Upper lobe of left lung (tissue), 4 donors: ENCODE measurements around the gene MAP1LC3B.

Experiments
- POLR2A ChIP-seq, 4 donors: fragments of 450-650 bp; IDR thresholded peaks; one replicate each; pipeline ENCODE4 v1.5.1; 2016 to 2017; ENCODE audit warnings: antibody characterized with exemption in 4 of 4, mild to moderate bottlenecking in 2 of 4
- POLR2AphosphoS5 ChIP-seq, 2 donors: sonication (generic); formaldehyde crosslinking; IDR thresholded peaks; one replicate each; pipeline ENCODE4 v1.5.1; 2017; ENCODE audit warnings: antibody characterized with exemption in 2 of 2
- TF ChIP-seq, protein P1 (sequence below), 6 experiments: fragments of 450-650 bp in 4 of 6; fragments of 200-600 bp in 2 of 6; sonication (generic) in 2 of 6; IDR thresholded peaks; one replicate each; pipeline ENCODE4 v1.5.1; 2016 to 2019; ENCODE audit warnings: antibody characterized with exemption in 6 of 6

- TF ChIP-seq, protein P1, sequence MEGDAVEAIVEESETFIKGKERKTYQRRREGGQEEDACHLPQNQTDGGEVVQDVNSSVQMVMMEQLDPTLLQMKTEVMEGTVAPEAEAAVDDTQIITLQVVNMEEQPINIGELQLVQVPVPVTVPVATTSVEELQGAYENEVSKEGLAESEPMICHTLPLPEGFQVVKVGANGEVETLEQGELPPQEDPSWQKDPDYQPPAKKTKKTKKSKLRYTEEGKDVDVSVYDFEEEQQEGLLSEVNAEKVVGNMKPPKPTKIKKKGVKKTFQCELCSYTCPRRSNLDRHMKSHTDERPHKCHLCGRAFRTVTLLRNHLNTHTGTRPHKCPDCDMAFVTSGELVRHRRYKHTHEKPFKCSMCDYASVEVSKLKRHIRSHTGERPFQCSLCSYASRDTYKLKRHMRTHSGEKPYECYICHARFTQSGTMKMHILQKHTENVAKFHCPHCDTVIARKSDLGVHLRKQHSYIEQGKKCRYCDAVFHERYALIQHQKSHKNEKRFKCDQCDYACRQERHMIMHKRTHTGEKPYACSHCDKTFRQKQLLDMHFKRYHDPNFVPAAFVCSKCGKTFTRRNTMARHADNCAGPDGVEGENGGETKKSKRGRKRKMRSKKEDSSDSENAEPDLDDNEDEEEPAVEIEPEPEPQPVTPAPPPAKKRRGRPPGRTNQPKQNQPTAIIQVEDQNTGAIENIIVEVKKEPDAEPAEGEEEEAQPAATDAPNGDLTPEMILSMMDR (IDR thresholded peaks at IDR 0.05), result no peak
- TF ChIP-seq POLR2AphosphoS5 (IDR thresholded peaks at IDR 0.05), result no peak
- no peak for TF ChIP-seq POLR2A (IDR thresholded peaks at IDR 0.05)
These were observed 19.5 kb downstream of the MAP1LC3B start for GRCh38 chr16:87411375-87412271.
